ENCODE measurements around the gene AXL.
"Not testable (repeated sequence)": the region's sequence is repeated elsewhere in the genome, so short reads cannot be mapped to it uniquely, and the experiment has no call there.

Gene AXL

DNA sequence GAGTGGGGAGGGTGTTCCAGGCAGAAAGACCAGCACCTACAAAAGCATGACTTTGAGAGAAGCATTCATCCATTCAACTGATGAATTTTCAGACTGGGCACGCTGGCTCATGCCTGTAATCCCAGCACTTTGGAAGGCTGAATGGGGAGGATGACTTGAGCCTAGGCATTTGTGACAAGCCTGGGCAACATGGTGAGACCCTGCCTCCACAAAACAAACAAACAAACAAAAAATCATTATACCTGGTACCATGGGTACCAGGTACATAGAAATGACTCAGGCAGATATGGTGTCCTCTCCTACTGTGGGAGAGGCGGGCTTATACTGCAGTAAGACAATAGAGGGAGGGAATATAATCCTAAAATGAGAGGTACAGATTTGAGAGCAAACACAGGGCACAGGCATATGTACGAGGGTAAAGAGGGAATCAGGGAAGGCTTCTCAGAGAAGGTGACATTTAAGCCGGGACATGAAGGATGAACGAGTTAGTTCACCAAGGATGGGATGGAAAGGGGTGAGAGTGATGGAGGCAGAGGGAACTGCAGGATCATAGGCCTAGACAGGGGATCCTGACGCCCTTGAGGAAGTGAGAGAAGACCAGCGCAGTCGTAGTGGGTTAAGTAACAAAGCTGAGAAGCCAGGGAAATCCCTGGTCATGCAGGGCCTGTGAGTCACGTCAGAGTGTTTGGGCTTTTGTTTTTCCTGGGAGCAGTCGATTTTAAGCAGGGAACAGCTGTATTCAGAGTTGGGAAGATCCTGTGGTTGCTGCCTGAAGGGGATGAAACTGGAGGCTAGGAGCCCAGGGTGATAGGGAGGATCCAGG, 23.1 kb upstream of the AXL start:
- Histone ChIP-seq H3K79me1 (ENCODE audit: low read length) (peaks cover 4% of the 10 kb centered on the region), H3K79me2 (ENCODE audit: control insufficient read depth, insufficient read depth, low read length, poor library complexity) (no peaks in the 10 kb centered on the region), H3K4me1 (ENCODE audit: control insufficient read depth in 1 of 2, insufficient read depth in 2 of 2, low read length in 2 of 2) (peaks cover 18 to 21% of the 10 kb centered on the region in 2 experiments), H4K12ac (ENCODE audit: low read depth, low read length) (no peak overlapping the region), H3K9ac (ENCODE audit: low read length) (no peak overlapping the region), H4K8ac (ENCODE audit: low read depth, low read length) (no peak overlapping the region), H3K18ac (ENCODE audit: low read length) (no peak overlapping the region), H3K4ac (ENCODE audit: low read depth, low read length) (no peak overlapping the region), H2BK5ac (ENCODE audit: low read depth, low read length, poor library complexity) (no peak overlapping the region), H3K4me2 (ENCODE audit: low read length) (no peak overlapping the region), H3K27me3 (ENCODE audit: insufficient read depth, low read length) (no peaks in the 10 kb centered on the region), H3K14ac (ENCODE audit: low read length) (no peak overlapping the region), H3K36me3 (ENCODE audit: control insufficient read depth in 1 of 2, insufficient read depth in 2 of 2, low read length in 2 of 2) (no peaks in the 10 kb centered on the region), H2AFZ (ENCODE audit: insufficient read depth, low read length, poor library complexity) (no peak overlapping the region), H3K23ac (ENCODE audit: low read length) (no peak overlapping the region), H2BK120ac (ENCODE audit: insufficient read depth, low read length, poor library complexity) (no peak overlapping the region), H4K91ac (ENCODE audit: low read depth, low read length) (no peak overlapping the region), H2AK5ac (ENCODE audit: low read length) (no peak overlapping the region), H2BK12ac (ENCODE audit: low read length) (no peak overlapping the region), H3K9me3 (ENCODE audit: insufficient read depth, low read depth, low read length) (no peaks in the 10 kb centered on the region), H3K4me3 (ENCODE audit: low read depth, low read length) (no peak overlapping the region), H3K27ac (ENCODE audit: low read depth, low read length) (no peak overlapping the region)
- DNase-seq: peak in 1 of 2 donors; percentile 26
- no CpG with 5 or more reads among the region's 10 CpGs for WGBS (ENCODE audit: extremely low coverage, insufficient coverage, insufficient read length)

DNA sequence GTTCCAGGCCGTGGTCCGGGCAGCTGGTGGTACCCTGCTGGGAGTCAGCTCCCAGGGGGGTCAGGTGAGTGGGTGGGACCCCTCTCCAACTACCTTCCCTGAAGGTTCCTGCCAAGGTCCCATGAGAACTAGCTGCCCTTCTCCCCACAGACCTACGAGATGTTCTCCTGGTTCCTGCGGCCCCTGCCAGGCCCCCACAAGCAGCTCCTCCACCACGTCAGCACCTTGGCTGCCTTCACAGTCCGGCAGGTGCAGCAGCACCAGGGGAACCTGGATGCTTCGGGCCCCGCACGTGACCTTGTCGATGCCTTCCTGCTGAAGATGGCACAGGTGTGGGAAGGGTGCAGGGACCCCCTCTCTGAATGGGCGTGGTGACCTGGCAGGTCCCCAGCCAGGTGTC, 20.5 kb upstream of the AXL start:
- no CpG with 5 or more reads among the region's 11 CpGs for WGBS (ENCODE audit: extremely low coverage, insufficient coverage, insufficient read length)
- Histone ChIP-seq H3K36me3 (ENCODE audit: control insufficient read depth in 1 of 2, insufficient read depth in 2 of 2, low read length in 2 of 2) (peaks cover 2% of the 10 kb centered on the region in 2 experiments), H2AK5ac (ENCODE audit: low read length) (no peak overlapping the region), H2BK120ac (ENCODE audit: insufficient read depth, low read length, poor library complexity) (no peak overlapping the region), H4K8ac (ENCODE audit: low read depth, low read length) (no peak overlapping the region), H3K79me1 (ENCODE audit: low read length) (no peaks in the 10 kb centered on the region), H3K9ac (ENCODE audit: low read length) (no peak overlapping the region), H3K4me2 (ENCODE audit: low read length) (no peak overlapping the region), H2BK12ac (ENCODE audit: low read length) (no peak overlapping the region), H3K27me3 (ENCODE audit: insufficient read depth, low read length) (no peaks in the 10 kb centered on the region), H3K4me3 (ENCODE audit: low read depth, low read length) (no peak overlapping the region), H4K12ac (ENCODE audit: low read depth, low read length) (no peak overlapping the region), H2AFZ (ENCODE audit: insufficient read depth, low read length, poor library complexity) (no peak overlapping the region), H3K23ac (ENCODE audit: low read length) (no peak overlapping the region), H3K4ac (ENCODE audit: low read depth, low read length) (no peak overlapping the region), H3K4me1 (ENCODE audit: control insufficient read depth in 1 of 2, insufficient read depth in 2 of 2, low read length in 2 of 2) (peaks cover 9 to 13% of the 10 kb centered on the region in 2 experiments), H3K79me2 (ENCODE audit: control insufficient read depth, insufficient read depth, low read length, poor library complexity) (no peaks in the 10 kb centered on the region), H3K9me3 (ENCODE audit: insufficient read depth, low read depth, low read length) (no peaks in the 10 kb centered on the region), H3K14ac (ENCODE audit: low read length) (no peak overlapping the region), H3K18ac (ENCODE audit: low read length) (no peak overlapping the region), H4K91ac (ENCODE audit: low read depth, low read length) (no peak overlapping the region), H3K27ac (ENCODE audit: low read depth, low read length) (no peak overlapping the region), H2BK5ac (ENCODE audit: low read depth, low read length, poor library complexity) (no peak overlapping the region)
- DNase-seq: no peak

GRCh38 chr19:41203371-41203770, 15.7 kb upstream of the AXL start:
- Histone ChIP-seq H3K27me3 (ENCODE audit: insufficient read depth, low read length) (no peaks in the 10 kb centered on the region), H3K79me1 (ENCODE audit: low read length) (no peaks in the 10 kb centered on the region), H2BK12ac (ENCODE audit: low read length) (no peak overlapping the region), H3K4me3 (ENCODE audit: low read depth, low read length) (no peak overlapping the region), H2BK120ac (ENCODE audit: insufficient read depth, low read length, poor library complexity) (no peak overlapping the region), H2AK5ac (ENCODE audit: low read length) (no peak overlapping the region), H3K14ac (ENCODE audit: low read length) (no peak overlapping the region), H4K91ac (ENCODE audit: low read depth, low read length) (no peak overlapping the region), H3K4ac (ENCODE audit: low read depth, low read length) (no peak overlapping the region), H2BK5ac (ENCODE audit: low read depth, low read length, poor library complexity) (no peak overlapping the region), H3K4me2 (ENCODE audit: low read length) (no peak overlapping the region), H3K9me3 (ENCODE audit: insufficient read depth, low read depth, low read length) (no peaks in the 10 kb centered on the region), H4K8ac (ENCODE audit: low read depth, low read length) (no peak overlapping the region), H3K27ac (ENCODE audit: low read depth, low read length) (no peak overlapping the region), H3K4me1 (ENCODE audit: control insufficient read depth in 1 of 2, insufficient read depth in 2 of 2, low read length in 2 of 2) (no peaks in the 10 kb centered on the region), H3K9ac (ENCODE audit: low read length) (no peak overlapping the region), H3K23ac (ENCODE audit: low read length) (no peak overlapping the region), H2AFZ (ENCODE audit: insufficient read depth, low read length, poor library complexity) (no peak overlapping the region), H4K12ac (ENCODE audit: low read depth, low read length) (no peak overlapping the region), H3K18ac (ENCODE audit: low read length) (no peak overlapping the region), H3K36me3 (ENCODE audit: control insufficient read depth in 1 of 2, insufficient read depth in 2 of 2, low read length in 2 of 2) (peaks cover 9 to 12% of the 10 kb centered on the region in 2 experiments), H3K79me2 (ENCODE audit: control insufficient read depth, insufficient read depth, low read length, poor library complexity) (no peaks in the 10 kb centered on the region)
- no CpG with 5 or more reads among the region's 18 CpGs for WGBS (ENCODE audit: extremely low coverage, insufficient coverage, insufficient read length)
- DNase-seq: no peak

DNA sequence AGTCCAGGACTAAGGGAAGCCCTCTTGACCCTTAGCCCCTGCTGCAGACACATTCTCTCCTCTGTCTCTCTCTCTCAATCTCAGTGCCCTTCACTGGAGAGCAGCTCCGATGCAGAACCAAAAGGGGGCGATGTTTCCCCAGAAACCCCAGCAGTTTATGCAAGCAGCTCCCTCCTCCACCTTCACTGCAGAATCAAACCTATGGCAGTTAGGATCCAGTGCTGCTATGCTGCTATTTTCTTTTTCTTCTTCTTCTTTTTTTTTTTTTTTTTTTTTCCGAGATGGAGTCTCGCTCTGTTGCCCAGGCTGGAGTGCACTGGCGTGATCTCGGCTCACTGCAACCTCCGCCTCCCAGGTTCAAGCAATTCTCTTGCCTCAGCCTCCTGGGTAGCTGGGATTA, 14.7 kb upstream of the AXL start:
- H3K79me1 ChIP-seq (ENCODE audit: low read length); H3K4me2 ChIP-seq (ENCODE audit: low read length); H3K4ac ChIP-seq (ENCODE audit: low read depth, low read length); H3K27me3 ChIP-seq (ENCODE audit: insufficient read depth, low read length); H3K79me2 ChIP-seq (ENCODE audit: control insufficient read depth, insufficient read depth, low read length, poor library complexity); H3K18ac ChIP-seq (ENCODE audit: low read length); H2AK5ac ChIP-seq (ENCODE audit: low read length); H2BK12ac ChIP-seq (ENCODE audit: low read length); H3K9me3 ChIP-seq (ENCODE audit: insufficient read depth, low read depth, low read length); H2BK120ac ChIP-seq (ENCODE audit: insufficient read depth, low read length, poor library complexity); H3K4me1 ChIP-seq (ENCODE audit: control insufficient read depth in 1 of 2, insufficient read depth in 2 of 2, low read length in 2 of 2); H3K23ac ChIP-seq (ENCODE audit: low read length); H4K8ac ChIP-seq (ENCODE audit: low read depth, low read length); H3K27ac ChIP-seq (ENCODE audit: low read depth, low read length); H3K4me3 ChIP-seq (ENCODE audit: low read depth, low read length); H2BK5ac ChIP-seq (ENCODE audit: low read depth, low read length, poor library complexity); H4K12ac ChIP-seq (ENCODE audit: low read depth, low read length); H2AFZ ChIP-seq (ENCODE audit: insufficient read depth, low read length, poor library complexity); H4K91ac ChIP-seq (ENCODE audit: low read depth, low read length); H3K14ac ChIP-seq (ENCODE audit: low read length); H3K9ac ChIP-seq (ENCODE audit: low read length): not testable (repeated sequence)
- DNase-seq: peak; percentile 71 to 88
- no CpG with 5 or more reads among the region's 7 CpGs for WGBS (ENCODE audit: extremely low coverage, insufficient coverage, insufficient read length)
- H3K36me3 ChIP-seq (ENCODE audit: control insufficient read depth in 1 of 2, insufficient read depth in 2 of 2, low read length in 2 of 2): peaks cover 9 to 12% of the 10 kb centered on the region in 2 experiments

Measured in trophoblast cell (in vitro differentiated cells and primary cell).